ENCODE results near the gene COX4I1.

- TF ChIP-seq CTCF (IDR thresholded peaks at IDR 0.05): no peak
- TF ChIP-seq POLR2A (IDR thresholded peaks at IDR 0.05): no peak
Observed at GRCh38 chr16:85759631-85760419, 39.7 kb upstream of the COX4I1 start.

Data from thyroid gland (tissue), 4 donors.